Measurements from ENCODE around the gene GAD1.

Gene GAD1

GRCh38 chr2:170845343-170845742 lies 28.7 kb downstream of the GAD1 start:
- H3K9ac ChIP-seq (ENCODE audit: low read depth in 1 of 2, low read length in 2 of 2) = no peak overlapping the region
- H3K4me1 ChIP-seq (ENCODE audit: control insufficient read depth in 1 of 2, insufficient read depth in 2 of 2, low read length in 2 of 2) = no peaks in the 10 kb centered on the region
- no peaks in the 10 kb centered on the region for H3K9me3 ChIP-seq (ENCODE audit: control insufficient read depth in 1 of 2, low read length in 2 of 2)
- no peak overlapping the region for H3K27ac ChIP-seq (ENCODE audit: low read depth, low read length)
- no peak overlapping the region for H3K4me3 ChIP-seq (ENCODE audit: low read depth in 1 of 2, low read length in 2 of 2)
- H3K27me3 ChIP-seq (ENCODE audit: control insufficient read depth in 1 of 2, insufficient read depth in 2 of 2, low read length in 2 of 2) = peaks cover 5 to 7% of the 10 kb centered on the region in 2 donors
- H3K36me3 ChIP-seq (ENCODE audit: control insufficient read depth in 1 of 2, insufficient read depth in 2 of 2, low read length in 2 of 2) = no peaks in the 10 kb centered on the region

DNA sequence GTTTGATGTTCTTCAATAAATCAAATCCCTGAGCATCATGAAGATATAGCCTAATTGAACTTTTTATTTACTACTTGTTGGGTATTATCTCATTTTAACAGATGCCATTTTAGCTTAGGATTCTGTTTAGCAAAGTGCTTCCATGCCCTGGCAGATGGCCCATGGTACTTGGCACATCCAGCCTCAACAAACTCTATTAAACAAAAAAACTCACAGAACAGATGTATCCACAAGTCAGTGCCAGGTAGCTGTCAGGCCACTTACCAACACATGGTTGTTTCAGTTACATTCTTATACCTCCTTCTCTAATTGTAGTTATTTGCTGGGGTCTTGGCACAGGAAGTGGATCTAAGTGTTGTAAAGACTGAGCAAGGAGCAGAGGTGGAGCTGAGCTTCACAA lies 29.6 kb downstream of the GAD1 start:
- H3K36me3 ChIP-seq (ENCODE audit: control insufficient read depth in 1 of 2, insufficient read depth in 2 of 2, low read length in 2 of 2) = no peaks in the 10 kb centered on the region
- H3K9me3 ChIP-seq (ENCODE audit: control insufficient read depth in 1 of 2, low read length in 2 of 2) = no peaks in the 10 kb centered on the region
- H3K9ac ChIP-seq (ENCODE audit: low read depth in 1 of 2, low read length in 2 of 2) = no peak overlapping the region
- no peaks in the 10 kb centered on the region for H3K4me1 ChIP-seq (ENCODE audit: control insufficient read depth in 1 of 2, insufficient read depth in 2 of 2, low read length in 2 of 2)
- no peak overlapping the region for H3K4me3 ChIP-seq (ENCODE audit: low read depth in 1 of 2, low read length in 2 of 2)
- H3K27ac ChIP-seq (ENCODE audit: low read depth, low read length) = no peak overlapping the region
- peaks cover 5 to 7% of the 10 kb centered on the region in 2 donors for H3K27me3 ChIP-seq (ENCODE audit: control insufficient read depth in 1 of 2, insufficient read depth in 2 of 2, low read length in 2 of 2)

DNA sequence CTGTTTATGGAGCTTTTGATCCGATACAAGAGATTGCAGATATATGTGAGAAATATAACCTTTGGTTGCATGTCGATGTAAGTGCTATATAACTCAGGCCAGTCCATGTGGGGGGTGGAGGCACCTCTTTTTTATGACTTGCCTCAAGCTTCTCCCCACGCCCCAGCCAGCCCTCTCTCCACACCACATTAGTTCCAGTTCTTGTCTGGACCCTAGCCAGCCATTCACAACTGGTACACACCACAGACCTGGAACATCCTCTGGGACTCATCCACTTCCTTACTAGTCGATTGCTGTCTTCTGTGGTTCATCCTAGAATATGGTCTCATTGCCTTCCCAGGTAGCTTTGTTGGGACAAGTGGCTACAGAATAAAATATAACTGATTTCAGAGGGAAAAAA lies 31.0 kb downstream of the GAD1 start:
- H3K36me3 ChIP-seq (ENCODE audit: control insufficient read depth in 1 of 2, insufficient read depth in 2 of 2, low read length in 2 of 2) = no peaks in the 10 kb centered on the region
- no peak overlapping the region for H3K4me3 ChIP-seq (ENCODE audit: low read depth in 1 of 2, low read length in 2 of 2)
- no peak overlapping the region for H3K9ac ChIP-seq (ENCODE audit: low read depth in 1 of 2, low read length in 2 of 2)
- H3K27ac ChIP-seq (ENCODE audit: low read depth, low read length) = no peak overlapping the region
- H3K4me1 ChIP-seq (ENCODE audit: control insufficient read depth in 1 of 2, insufficient read depth in 2 of 2, low read length in 2 of 2) = no peaks in the 10 kb centered on the region
- peaks cover 5 to 7% of the 10 kb centered on the region in 2 donors for H3K27me3 ChIP-seq (ENCODE audit: control insufficient read depth in 1 of 2, insufficient read depth in 2 of 2, low read length in 2 of 2)
- no peaks in the 10 kb centered on the region for H3K9me3 ChIP-seq (ENCODE audit: control insufficient read depth in 1 of 2, low read length in 2 of 2)

DNA sequence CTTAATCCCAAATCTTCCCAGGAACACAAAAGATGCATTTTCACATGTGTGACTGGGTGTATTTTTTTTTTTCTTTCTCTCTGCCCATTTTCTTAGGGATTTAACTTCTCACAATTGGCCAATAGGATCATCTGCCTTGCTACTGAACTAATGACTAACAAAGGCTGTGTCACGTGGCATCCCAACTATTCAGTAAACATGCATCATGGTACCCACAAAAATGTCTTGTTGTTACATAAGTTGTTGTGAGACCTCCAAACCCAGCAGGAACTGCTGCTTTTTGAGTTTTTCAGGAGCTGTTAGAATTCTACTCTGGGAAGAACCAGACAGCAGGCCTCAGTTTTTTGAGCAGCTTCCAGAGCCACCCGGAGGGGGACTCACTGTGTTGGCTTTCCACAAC lies 31.9 kb downstream of the GAD1 start:
- H3K36me3 ChIP-seq (ENCODE audit: control insufficient read depth in 1 of 2, insufficient read depth in 2 of 2, low read length in 2 of 2) = no peaks in the 10 kb centered on the region
- no peaks in the 10 kb centered on the region for H3K9me3 ChIP-seq (ENCODE audit: control insufficient read depth in 1 of 2, low read length in 2 of 2)
- H3K4me3 ChIP-seq (ENCODE audit: low read depth in 1 of 2, low read length in 2 of 2) = no peak overlapping the region
- H3K27me3 ChIP-seq (ENCODE audit: control insufficient read depth in 1 of 2, insufficient read depth in 2 of 2, low read length in 2 of 2) = peaks cover 5 to 7% of the 10 kb centered on the region in 2 donors
- no peaks in the 10 kb centered on the region for H3K4me1 ChIP-seq (ENCODE audit: control insufficient read depth in 1 of 2, insufficient read depth in 2 of 2, low read length in 2 of 2)
- no peak overlapping the region for H3K9ac ChIP-seq (ENCODE audit: low read depth in 1 of 2, low read length in 2 of 2)
- no peak overlapping the region for H3K27ac ChIP-seq (ENCODE audit: low read depth, low read length)

DNA sequence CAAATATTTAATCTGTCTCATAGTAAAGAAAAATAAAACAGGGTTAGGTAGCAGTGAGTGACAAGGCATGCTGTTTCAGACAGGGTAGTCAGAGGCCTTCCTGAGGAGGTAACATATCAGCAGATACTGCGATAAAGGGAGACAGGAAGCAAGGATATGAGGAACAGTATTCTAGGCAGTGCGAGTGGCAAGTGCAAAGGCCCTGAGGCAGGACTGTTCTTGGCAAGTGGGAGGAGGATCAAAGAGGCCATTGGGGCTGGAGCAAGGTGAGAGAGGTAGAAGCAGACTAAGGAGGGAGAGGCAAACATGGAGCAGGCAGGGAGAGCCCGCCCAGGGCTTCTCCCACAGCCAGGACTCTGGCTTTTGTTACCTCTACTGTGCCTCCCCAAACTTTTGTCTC lies 33.6 kb downstream of the GAD1 start:
- H3K27me3 ChIP-seq (ENCODE audit: control insufficient read depth in 1 of 2, insufficient read depth in 2 of 2, low read length in 2 of 2) = peaks cover 1 to 3% of the 10 kb centered on the region in 2 donors
- no peak overlapping the region for H3K27ac ChIP-seq (ENCODE audit: low read depth, low read length)
- no peaks in the 10 kb centered on the region for H3K4me1 ChIP-seq (ENCODE audit: control insufficient read depth in 1 of 2, insufficient read depth in 2 of 2, low read length in 2 of 2)
- no peak overlapping the region for H3K9ac ChIP-seq (ENCODE audit: low read depth in 1 of 2, low read length in 2 of 2)
- H3K36me3 ChIP-seq (ENCODE audit: control insufficient read depth in 1 of 2, insufficient read depth in 2 of 2, low read length in 2 of 2) = no peaks in the 10 kb centered on the region
- no peaks in the 10 kb centered on the region for H3K9me3 ChIP-seq (ENCODE audit: control insufficient read depth in 1 of 2, low read length in 2 of 2)
- no peak overlapping the region for H3K4me3 ChIP-seq (ENCODE audit: low read depth in 1 of 2, low read length in 2 of 2)

- Histone ChIP-seq H3K4me1 (ENCODE audit: control insufficient read depth in 1 of 2, insufficient read depth in 2 of 2, low read length in 2 of 2) (no peaks in the 10 kb centered on the region), H3K9me3 (ENCODE audit: control insufficient read depth in 1 of 2, low read length in 2 of 2) (no peaks in the 10 kb centered on the region), H3K4me3 (ENCODE audit: low read depth in 1 of 2, low read length in 2 of 2) (no peak overlapping the region), H3K9ac (ENCODE audit: low read depth in 1 of 2, low read length in 2 of 2) (no peak overlapping the region), H3K27me3 (ENCODE audit: control insufficient read depth in 1 of 2, insufficient read depth in 2 of 2, low read length in 2 of 2) (no peaks in the 10 kb centered on the region), H3K27ac (ENCODE audit: low read depth, low read length) (no peak overlapping the region), H3K36me3 (ENCODE audit: control insufficient read depth in 1 of 2, insufficient read depth in 2 of 2, low read length in 2 of 2) (no peaks in the 10 kb centered on the region)
These were observed 34.9 kb downstream of the GAD1 start for GRCh38 chr2:170851635-170852034.

- Histone ChIP-seq H3K4me1 (ENCODE audit: control insufficient read depth in 1 of 2, insufficient read depth in 2 of 2, low read length in 2 of 2) (no peaks in the 10 kb centered on the region), H3K4me3 (ENCODE audit: low read depth in 1 of 2, low read length in 2 of 2) (no peak overlapping the region), H3K27ac (ENCODE audit: low read depth, low read length) (no peak overlapping the region), H3K9ac (ENCODE audit: low read depth in 1 of 2, low read length in 2 of 2) (no peak overlapping the region), H3K27me3 (ENCODE audit: control insufficient read depth in 1 of 2, insufficient read depth in 2 of 2, low read length in 2 of 2) (no peaks in the 10 kb centered on the region), H3K36me3 (ENCODE audit: control insufficient read depth in 1 of 2, insufficient read depth in 2 of 2, low read length in 2 of 2) (no peaks in the 10 kb centered on the region), H3K9me3 (ENCODE audit: control insufficient read depth in 1 of 2, low read length in 2 of 2) (no peaks in the 10 kb centered on the region)
These were observed 39.4 kb downstream of the GAD1 start for GRCh38 chr2:170856066-170856465.

DNA sequence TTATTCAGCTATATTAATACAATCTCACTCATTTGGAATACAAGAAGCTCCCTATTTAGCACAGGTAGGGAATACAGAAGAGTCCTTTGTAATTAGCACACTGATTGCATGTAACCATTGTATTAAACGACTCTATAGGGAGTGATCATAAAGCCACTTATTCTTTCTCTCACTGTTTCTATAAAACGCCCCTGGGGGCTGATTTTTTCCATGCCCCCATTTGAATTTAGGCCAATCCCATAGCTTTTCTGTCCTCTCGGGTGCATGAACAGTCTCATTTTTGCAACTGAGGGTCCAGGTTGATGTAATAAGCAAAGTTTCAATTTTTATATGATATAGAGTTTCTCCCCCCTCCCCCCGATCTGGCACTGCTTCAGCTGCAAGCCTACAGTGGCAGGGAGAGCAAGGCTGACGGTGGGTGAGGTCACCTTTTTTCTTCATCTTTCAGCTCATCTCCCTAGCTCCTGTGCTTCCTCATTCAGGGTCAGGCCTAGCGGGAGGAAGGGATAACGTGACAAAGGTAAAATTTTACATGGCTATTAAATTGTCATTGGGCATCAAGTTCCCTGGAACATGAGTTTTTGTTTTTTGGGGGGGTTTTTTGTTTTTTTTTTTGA lies 45.7 kb downstream of the GAD1 start:
- H3K9me3 ChIP-seq (ENCODE audit: control insufficient read depth in 1 of 2, low read length in 2 of 2) = no peaks in the 10 kb centered on the region
- no peak overlapping the region for H3K27ac ChIP-seq (ENCODE audit: low read depth, low read length)
- no peaks in the 10 kb centered on the region for H3K27me3 ChIP-seq (ENCODE audit: control insufficient read depth in 1 of 2, insufficient read depth in 2 of 2, low read length in 2 of 2)
- no peak overlapping the region for H3K4me3 ChIP-seq (ENCODE audit: low read depth in 1 of 2, low read length in 2 of 2)
- no peak overlapping the region for H3K9ac ChIP-seq (ENCODE audit: low read depth in 1 of 2, low read length in 2 of 2)
- H3K36me3 ChIP-seq (ENCODE audit: control insufficient read depth in 1 of 2, insufficient read depth in 2 of 2, low read length in 2 of 2) = no peaks in the 10 kb centered on the region
- H3K4me1 ChIP-seq (ENCODE audit: control insufficient read depth in 1 of 2, insufficient read depth in 2 of 2, low read length in 2 of 2) = no peaks in the 10 kb centered on the region

DNA sequence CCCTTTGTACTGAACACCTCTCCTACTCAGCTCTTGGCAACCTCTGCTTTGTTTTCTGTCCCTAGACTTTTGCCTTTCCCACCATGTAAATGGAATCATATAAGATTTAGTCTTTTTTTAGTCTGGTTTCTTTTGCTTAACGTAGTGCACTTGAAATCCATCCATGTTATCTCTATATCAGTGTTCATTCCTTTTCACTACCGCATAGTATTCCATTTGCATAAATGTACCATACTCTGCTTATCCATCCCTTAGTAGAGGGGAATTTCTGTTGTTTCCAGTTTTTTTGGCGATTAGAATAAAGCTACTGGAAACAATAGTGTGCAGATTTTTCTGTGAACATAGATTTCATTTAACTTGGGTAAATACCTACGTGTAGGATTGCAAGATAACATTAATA lies 46.4 kb downstream of the GAD1 start:
- Histone ChIP-seq H3K27me3 (ENCODE audit: control insufficient read depth in 1 of 2, insufficient read depth in 2 of 2, low read length in 2 of 2) (no peaks in the 10 kb centered on the region), H3K4me3 (ENCODE audit: low read depth in 1 of 2, low read length in 2 of 2) (no peak overlapping the region), H3K36me3 (ENCODE audit: control insufficient read depth in 1 of 2, insufficient read depth in 2 of 2, low read length in 2 of 2) (no peaks in the 10 kb centered on the region), H3K27ac (ENCODE audit: low read depth, low read length) (no peak overlapping the region), H3K9ac (ENCODE audit: low read depth in 1 of 2, low read length in 2 of 2) (no peak overlapping the region), H3K9me3 (ENCODE audit: control insufficient read depth in 1 of 2, low read length in 2 of 2) (no peaks in the 10 kb centered on the region), H3K4me1 (ENCODE audit: control insufficient read depth in 1 of 2, insufficient read depth in 2 of 2, low read length in 2 of 2) (no peaks in the 10 kb centered on the region)

GRCh38 chr2:170869036-170869435 lies 52.3 kb downstream of the GAD1 start:
- Histone ChIP-seq H3K27ac (ENCODE audit: low read depth, low read length) (no peak overlapping the region), H3K4me3 (ENCODE audit: low read depth in 1 of 2, low read length in 2 of 2) (no peak overlapping the region), H3K9ac (ENCODE audit: low read depth in 1 of 2, low read length in 2 of 2) (no peak overlapping the region), H3K36me3 (ENCODE audit: control insufficient read depth in 1 of 2, insufficient read depth in 2 of 2, low read length in 2 of 2) (no peaks in the 10 kb centered on the region), H3K27me3 (ENCODE audit: control insufficient read depth in 1 of 2, insufficient read depth in 2 of 2, low read length in 2 of 2) (no peaks in the 10 kb centered on the region), H3K4me1 (ENCODE audit: control insufficient read depth in 1 of 2, insufficient read depth in 2 of 2, low read length in 2 of 2) (peaks cover 0 to 6% of the 10 kb centered on the region in 2 donors), H3K9me3 (ENCODE audit: control insufficient read depth in 1 of 2, low read length in 2 of 2) (no peaks in the 10 kb centered on the region)

- H3K4me3 ChIP-seq (ENCODE audit: low read depth in 1 of 2, low read length in 2 of 2) = no peak overlapping the region
- no peaks in the 10 kb centered on the region for H3K27me3 ChIP-seq (ENCODE audit: control insufficient read depth in 1 of 2, insufficient read depth in 2 of 2, low read length in 2 of 2)
- no peaks in the 10 kb centered on the region for H3K9me3 ChIP-seq (ENCODE audit: control insufficient read depth in 1 of 2, low read length in 2 of 2)
- no peaks in the 10 kb centered on the region for H3K36me3 ChIP-seq (ENCODE audit: control insufficient read depth in 1 of 2, insufficient read depth in 2 of 2, low read length in 2 of 2)
- no peak overlapping the region for H3K9ac ChIP-seq (ENCODE audit: low read depth in 1 of 2, low read length in 2 of 2)
- H3K27ac ChIP-seq (ENCODE audit: low read depth, low read length) = no peak overlapping the region
- peaks cover 0 to 6% of the 10 kb centered on the region in 2 donors for H3K4me1 ChIP-seq (ENCODE audit: control insufficient read depth in 1 of 2, insufficient read depth in 2 of 2, low read length in 2 of 2)
These were observed 52.8 kb downstream of the GAD1 start for GRCh38 chr2:170869461-170869860.
